ENCODE results near the gene AKT1. TPM values are rescaled to one million over a fixed set of nuclear protein-coding genes. Genes with fewer than 3 reads are reported as not detected.
A peak's percentile ranks its signal among the peaks of the same experiment; 100 is the strongest.

AKT1 gene
- total and polyA plus RNA-seq, 2 of the 13 experiments (the other 11 are each of a cell fraction or from before 2014, with no cell fraction given) = 96.2 to 116 TPM

GRCh38 chr14:104766863-104767633 lies 28.5 kb downstream of the AKT1 start (continued):
- TF ChIP-seq ZNF704 (CRISPR knock-in tag; IDR thresholded peaks at IDR 0.05; ENCODE audit: borderline replicate concordance) (no peak), AKNA (CRISPR knock-in tag; IDR thresholded peaks at IDR 0.05; ENCODE audit: borderline replicate concordance) (no peak), HNRNPK (IDR thresholded peaks at IDR 0.05; ENCODE audit: low read depth, low read length, poor library complexity, severe bottlenecking) (no peak), ZNF816 (CRISPR knock-in tag; IDR thresholded peaks at IDR 0.05; ENCODE audit: borderline replicate concordance) (peak; percentile 73; the same call in 1 of the 2 replicates), THAP7 (CRISPR knock-in tag; IDR thresholded peaks at IDR 0.05) (no peak), ZNF432 (CRISPR knock-in tag; IDR thresholded peaks at IDR 0.05; ENCODE audit: borderline replicate concordance) (no peak), ZKSCAN1 (IDR thresholded peaks at IDR 0.05; ENCODE audit: low read length) (no peak), CENPBD1 (CRISPR knock-in tag; IDR thresholded peaks at IDR 0.05; ENCODE audit: borderline replicate concordance, low read depth) (no peak), ZNF407 (CRISPR knock-in tag; IDR thresholded peaks at IDR 0.05; ENCODE audit: not compliant biosample characterization) (no peak)
